CD4-positive, alpha-beta T cell (primary cell): Measurements from ENCODE around the gene TTLL11. TPM values are rescaled to one million over a fixed set of nuclear protein-coding genes. Genes with fewer than 3 reads are reported as not detected.

ENCODE experiments used
- ATAC-seq: fragments of 200-7000 bp; cut with Tn5 transposase; one replicate; pipeline ENCODE4 v1.10.0; 2022; ENCODE audit warnings: mild to moderate bottlenecking; ENCODE audit not compliant: poor library complexity
- CTCF ChIA-PET: fragments of 350-600 bp; sonication (Branson Sonifier 250); formaldehyde crosslinking; loops from one replicate; lab custom pipeline; 2021; ENCODE audit warnings: antibody characterized with exemption, inconsistent platforms; lab: Charles Lee
- POLR2A ChIA-PET: fragments of 350-600 bp; sonication (Branson Sonifier 250); formaldehyde crosslinking; loops from one replicate; lab custom pipeline; 2021; ENCODE audit warnings: antibody characterized with exemption, inconsistent platforms; lab: Charles Lee
- DNase-seq, 14 experiments: peaks; one replicate each; pipeline ENCODE4 v3.0.0-alpha.2; 2013 to 2020; ENCODE audit warnings: mixed read lengths in 2 of 14
- H3K27ac ChIP-seq, 2 donors: one replicate each; pipeline versions ENCODE4 v1.5.1 to v1.7.0; 2013; ENCODE audit warnings: low read length in 2 of 2, low read depth in 1 of 2, mild to moderate bottlenecking in 1 of 2
- H3K27me3 ChIP-seq, 2 experiments: 1 replicate in 1 of 2; 2 replicates in 1 of 2; pipeline versions ENCODE4 v1.6.1 to v1.7.0; 2013; ENCODE audit warnings: low read length in 2 of 2, control low read depth in 1 of 2, mild to moderate bottlenecking in 1 of 2, moderate library complexity in 1 of 2; ENCODE audit not compliant: insufficient read depth in 2 of 2, control insufficient read depth in 1 of 2
- H3K36me3 ChIP-seq: one replicate; pipeline ENCODE4 v1.6.1; 2013; ENCODE audit warnings: low read length, control low read depth; ENCODE audit not compliant: insufficient read depth
- H3K4me1 ChIP-seq: one replicate; pipeline ENCODE4 v1.6.1; 2013; ENCODE audit warnings: low read length, control low read depth; ENCODE audit not compliant: insufficient read depth
- H3K4me3 ChIP-seq: one replicate; pipeline ENCODE4 v1.5.1; 2013; ENCODE audit warnings: mild to moderate bottlenecking, low read length, moderate library complexity
- H3K9me3 ChIP-seq, 2 experiments: 1 replicate in 1 of 2; 2 replicates in 1 of 2; pipeline versions ENCODE4 v1.6.1 to v1.7.0; 2013; ENCODE audit warnings: low read length in 2 of 2, mild to moderate bottlenecking in 2 of 2, control low read depth in 1 of 2, moderate library complexity in 1 of 2; ENCODE audit not compliant: control insufficient read depth in 1 of 2, insufficient read depth in 1 of 2
- H3K27ac Mint-ChIP-seq: one replicate; pipeline ENCODE4 v1.8.0; 2020; ENCODE audit warnings: mixed read lengths
- H3K27me3 Mint-ChIP-seq: one replicate; pipeline ENCODE4 v1.8.0; 2021; ENCODE audit warnings: mixed read lengths
- H3K36me3 Mint-ChIP-seq: one replicate; pipeline ENCODE4 v1.8.0; 2021; ENCODE audit warnings: low read depth, mixed read lengths
- H3K4me1 Mint-ChIP-seq: one replicate; pipeline ENCODE4 v1.8.0; 2021; ENCODE audit warnings: low read depth, mixed read lengths
- H3K4me3 Mint-ChIP-seq: one replicate; pipeline ENCODE4 v1.8.0; 2020; ENCODE audit warnings: mild to moderate bottlenecking, mixed read lengths
- H3K9me3 Mint-ChIP-seq: one replicate; pipeline ENCODE4 v1.8.0; 2020; ENCODE audit warnings: mixed read lengths
- CTCF ChIP-seq: fragments of 200-600 bp; IDR thresholded peaks from one replicate; pipeline ENCODE4 v1.8.0; 2022; ENCODE audit warnings: antibody characterized with exemption, mild to moderate bottlenecking
- intact Hi-C, 2 experiments: fragments of 100-400 bp; cut with DNase I in 1 of 2; cut with micrococcal nuclease in 1 of 2; formaldehyde crosslinking; loops; one replicate each; pipeline versions ENCODE4 v1.15.1 to v1.9.0; 2023 to 2025; cut with DNase I, micrococcal nuclease
- total RNA-seq, 174 experiments: library from RNA in 2 of 174; stranded (reverse) in 2 of 174; gene quantifications; one replicate each; pipeline ENCODE4 v1.2.3 and lab custom pipeline; 2021 to 2026

Gene TTLL11
- total RNA-seq, 2 experiments from 2014 or later, result 1.6 to 2.3 TPM

- H3K9me3 Mint-ChIP-seq, result no peaks in the 10 kb centered on the region
- H3K4me3 ChIP-seq, result no peak overlapping the region
- ChIA-PET CTCF (no interaction called here), POLR2A (no interaction called here)
- H3K36me3 Mint-ChIP-seq, result no peaks in the 10 kb centered on the region
- ATAC-seq (no peak), DNase-seq (no peak)
- no peaks in the 10 kb centered on the region for H3K4me1 Mint-ChIP-seq
- H3K4me3 Mint-ChIP-seq, result no peak overlapping the region
- no peak for TF ChIP-seq CTCF
- H3K9me3 ChIP-seq, result no peaks in the 10 kb centered on the region
- H3K27me3 Mint-ChIP-seq, result no peaks in the 10 kb centered on the region
- no peaks in the 10 kb centered on the region for H3K36me3 ChIP-seq
- H3K27ac ChIP-seq, result no peak overlapping the region
- no peaks in the 10 kb centered on the region for H3K4me1 ChIP-seq
- H3K27ac Mint-ChIP-seq, result no peak overlapping the region
- intact Hi-C loops, result no loop called here
- H3K27me3 ChIP-seq, result no peaks in the 10 kb centered on the region
These were observed 267.9 kb downstream of the TTLL11 start for GRCh38 chr9:121825031-121825691.

GRCh38 chr9:121824651-121825030 is 268.5 kb downstream of the TTLL11 start:
- DNase-seq, result no peak
- CTCF ChIA-PET, result no interaction called here

GRCh38 chr9:121823451-121824169 is 269.5 kb downstream of the TTLL11 start:
- POLR2A ChIA-PET, result no interaction called here
- Mint-ChIP-seq H3K27me3 (no peaks in the 10 kb centered on the region), H3K27ac (no peak overlapping the region), H3K4me1 (no peaks in the 10 kb centered on the region), H3K9me3 (no peaks in the 10 kb centered on the region), H3K36me3 (no peaks in the 10 kb centered on the region), H3K4me3 (no peak overlapping the region)
- Histone ChIP-seq H3K27me3 (no peaks in the 10 kb centered on the region), H3K9me3 (no peaks in the 10 kb centered on the region), H3K27ac (no peak overlapping the region), H3K4me3 (no peak overlapping the region), H3K36me3 (no peaks in the 10 kb centered on the region), H3K4me1 (no peaks in the 10 kb centered on the region)
- CTCF ChIA-PET, result no interaction called here
- no peak for DNase-seq
- no peak for TF ChIP-seq CTCF
- ATAC-seq, result no peak
- intact Hi-C loops, result no loop called here

More at GRCh38 chr9:121824651-121825030, 268.5 kb downstream of the TTLL11 start:
- Histone ChIP-seq H3K27me3 (no peaks in the 10 kb centered on the region), H3K9me3 (no peaks in the 10 kb centered on the region), H3K4me3 (no peak overlapping the region), H3K4me1 (no peaks in the 10 kb centered on the region), H3K27ac (no peak overlapping the region), H3K36me3 (no peaks in the 10 kb centered on the region)
- no peaks in the 10 kb centered on the region for H3K4me1 Mint-ChIP-seq
- H3K27me3 Mint-ChIP-seq, result no peaks in the 10 kb centered on the region
- intact Hi-C loops, result no loop called here
- H3K36me3 Mint-ChIP-seq, result no peaks in the 10 kb centered on the region
- H3K27ac Mint-ChIP-seq, result no peak overlapping the region
- no peaks in the 10 kb centered on the region for H3K9me3 Mint-ChIP-seq
- TF ChIP-seq CTCF, result no peak
- ATAC-seq, result no peak
- H3K4me3 Mint-ChIP-seq, result no peak overlapping the region
- POLR2A ChIA-PET, result no interaction called here
